Measurements from ENCODE around the gene DUSP5.

- TF ChIP-seq, protein P1, sequence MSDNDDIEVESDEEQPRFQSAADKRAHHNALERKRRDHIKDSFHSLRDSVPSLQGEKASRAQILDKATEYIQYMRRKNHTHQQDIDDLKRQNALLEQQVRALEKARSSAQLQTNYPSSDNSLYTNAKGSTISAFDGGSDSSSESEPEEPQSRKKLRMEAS (IDR thresholded peaks at IDR 0.05), result no peak
- no peak for TF ChIP-seq EP300 (IDR thresholded peaks at IDR 0.05; ENCODE audit: borderline replicate concordance)
- TF ChIP-seq YY1 (IDR thresholded peaks at IDR 0.05; ENCODE audit: low read depth), result no peak
- no peak for TF ChIP-seq TCF12 (IDR thresholded peaks at IDR 0.05; ENCODE audit: low read depth)
- no peak for TF ChIP-seq TEAD4 (IDR thresholded peaks at IDR 0.05)
- no peak for TF ChIP-seq CEBPB (IDR thresholded peaks at IDR 0.05)
- no peak for TF ChIP-seq CREB1 (IDR thresholded peaks at IDR 0.05; ENCODE audit: low read depth)
Measured at GRCh38 chr10:110471566-110472139, 26.1 kb upstream of the DUSP5 start.

Measured in Ishikawa (cell line).